SK-N-SH (cell line): ENCODE measurements around the gene ZNF648. TPM values are rescaled to one million over a fixed set of nuclear protein-coding genes. Genes with fewer than 3 reads are reported as not detected.

Experiments
- CTCF ChIA-PET: fragments of 300-600, 350-600 bp; formaldehyde crosslinking; extraction: SDS; loops from one replicate; lab custom pipeline; 2021; lab: Yijun Ruan, JAX
- POLR2A ChIA-PET: fragments of 350-600 bp; sonication (Branson Sonifier 250); formaldehyde crosslinking; extraction: SDS; loops from one replicate; lab custom pipeline; 2020; ENCODE audit warnings: antibody characterized with exemption, inconsistent platforms; lab: Yijun Ruan, JAX
- DNase-seq: peaks from one replicate; pipeline ENCODE4 v3.0.0; 2012
- H2AFZ ChIP-seq: fragments of 200-600 bp; sonication (generic); 2 replicates; pipeline ENCODE4 v1.8.1; 2016; ENCODE audit warnings: antibody characterized with exemption, mild to moderate bottlenecking, low read depth
- H3F3A ChIP-seq: fragments of 200-600 bp; sonication (generic); replicated peaks from 2 replicates; pipeline ENCODE3; 2016; ENCODE audit warnings: antibody characterized with exemption, mild to moderate bottlenecking; ENCODE audit not compliant: insufficient read depth
- H3K27ac ChIP-seq, 2 experiments: fragments of 200-500 bp in 1 of 2; fragments of 200-600 bp in 1 of 2; sonication (Bioruptor generic) in 1 of 2; sonication (generic), shearing (Covaris generic) in 1 of 2; 2 replicates each; pipeline versions ENCODE4 v1.5.1 to v1.6.1; 2014 to 2016; ENCODE audit warnings: low read depth in 2 of 2, inconsistent platforms in 1 of 2, low read length in 1 of 2, mild to moderate bottlenecking in 1 of 2, mixed read lengths in 1 of 2
- H3K27me3 ChIP-seq: fragments of 200-600 bp; sonication (generic), shearing (Covaris generic); 2 replicates; pipeline ENCODE4 v1.6.1; 2016; ENCODE audit warnings: mixed run types; ENCODE audit not compliant: insufficient read depth
- H3K36me3 ChIP-seq, 2 experiments: fragments of 200-500 bp in 1 of 2; fragments of 200-600 bp in 1 of 2; sonication (Bioruptor generic) in 1 of 2; sonication (generic) in 1 of 2; replicated peaks in 1 of 2; 2 replicates each; pipeline versions ENCODE3 to v1.5.1; 2014 to 2016; ENCODE audit warnings: low read length in 1 of 2, mild to moderate bottlenecking in 1 of 2; ENCODE audit not compliant: insufficient read depth in 2 of 2, control insufficient read depth in 1 of 2
- H3K4me1 ChIP-seq, 2 experiments: fragments of 200-500 bp in 1 of 2; fragments of 200-600 bp in 1 of 2; sonication (Bioruptor generic) in 1 of 2; sonication (generic), shearing (Covaris generic) in 1 of 2; 2 replicates each; pipeline versions ENCODE4 v1.5.1 to v1.6.1; 2014 to 2016; ENCODE audit warnings: low read depth in 1 of 2, low read length in 1 of 2, mixed run types in 1 of 2; ENCODE audit not compliant: insufficient read depth in 2 of 2, control insufficient read depth in 1 of 2
- H3K4me2 ChIP-seq: fragments of 200-600 bp; sonication (generic), shearing (Covaris generic); 2 replicates; pipeline ENCODE4 v1.6.1; 2017; ENCODE audit warnings: mixed run types
- H3K4me3 ChIP-seq, 2 experiments: fragments of 200-500 bp in 1 of 2; fragments of 200-600 bp in 1 of 2; sonication (Bioruptor generic) in 1 of 2; sonication (generic), shearing (Covaris generic) in 1 of 2; 2 replicates each; pipeline versions ENCODE4 v1.5.1 to v1.8.1; 2014 to 2016; ENCODE audit warnings: low read depth in 2 of 2, inconsistent platforms in 1 of 2, low read length in 1 of 2, mild to moderate bottlenecking in 1 of 2, mixed read lengths in 1 of 2, moderate library complexity in 1 of 2
- H3K79me2 ChIP-seq: fragments of 200-600 bp; sonication (generic); 2 replicates; pipeline ENCODE4 v1.8.1; 2017; ENCODE audit warnings: mild to moderate bottlenecking; ENCODE audit not compliant: insufficient read depth
- H3K9ac ChIP-seq: fragments of 200-600 bp; sonication (generic); 2 replicates; pipeline ENCODE4 v1.6.1; 2017; ENCODE audit warnings: mixed run types
- H3K9me2 ChIP-seq: fragments of 200-600 bp; sonication (generic); 2 replicates; pipeline ENCODE4 v1.6.1; 2017; ENCODE audit warnings: mixed run types
- H3K9me3 ChIP-seq: fragments of 200-600 bp; sonication (generic); 2 replicates; pipeline ENCODE4 v1.6.1; 2017; ENCODE audit warnings: mixed run types, mild to moderate bottlenecking, moderate library complexity
- H4K20me1 ChIP-seq: fragments of 200-600 bp; sonication (generic); 2 replicates; pipeline ENCODE4 v1.6.1; 2017; ENCODE audit warnings: mild to moderate bottlenecking, mixed run types; ENCODE audit not compliant: insufficient read depth
- CHD2 ChIP-seq: fragments of 150-350 bp; IDR thresholded peaks from 2 replicates; pipeline ENCODE4 v1.6.1; 2018; ENCODE audit warnings: low read length; ENCODE audit not compliant: partially characterized antibody
- ELF1 ChIP-seq: IDR thresholded peaks from 2 replicates; pipeline ENCODE4 v1.4.0; 2012
- EP300 ChIP-seq, 2 experiments: IDR thresholded peaks; 2 replicates each; pipeline versions ENCODE4 v1.4.0 to v1.6.1; 2012; ENCODE audit warnings: borderline replicate concordance in 1 of 2, low read depth in 1 of 2, low read length in 1 of 2
- EZH2phosphoT487 ChIP-seq: fragments of 200-600 bp; sonication (generic); IDR thresholded peaks from 2 replicates; pipeline ENCODE4 v1.6.1; 2017; ENCODE audit warnings: low read depth, mixed run types, mild to moderate bottlenecking, antibody characterized with exemption, moderate library complexity, borderline replicate concordance
- FOXJ3 ChIP-seq: sonication (generic); formaldehyde crosslinking; IDR thresholded peaks from 2 replicates; pipeline ENCODE4 v1.5.1; 2020; ENCODE audit warnings: mild to moderate bottlenecking, missing genetic modification reagents
- FOXM1 ChIP-seq: IDR thresholded peaks from 2 replicates; pipeline ENCODE4 v1.4.0; 2012; ENCODE audit warnings: low read depth, mild to moderate bottlenecking
- GABPA ChIP-seq: IDR thresholded peaks from 2 replicates; pipeline ENCODE4 v1.4.0; 2012; ENCODE audit warnings: low read depth, mild to moderate bottlenecking
- GATA2 ChIP-seq: sonication (generic); formaldehyde crosslinking; IDR thresholded peaks from 2 replicates; pipeline ENCODE4 v1.5.0; 2020; ENCODE audit warnings: mild to moderate bottlenecking, missing genetic modification reagents
- JUND ChIP-seq: IDR thresholded peaks from 2 replicates; pipeline ENCODE4 v1.4.0; 2012
- MEF2A ChIP-seq: IDR thresholded peaks from 2 replicates; pipeline ENCODE4 v1.4.0; 2012; ENCODE audit warnings: low read depth, borderline replicate concordance
- MXI1 ChIP-seq: IDR thresholded peaks from 2 replicates; pipeline ENCODE4 v1.6.1; 2012; ENCODE audit warnings: mild to moderate bottlenecking, low read depth, low read length, improper control_type of control experiment
- NRF1 ChIP-seq: IDR thresholded peaks from 2 replicates; pipeline ENCODE4 v1.6.1; 2012; ENCODE audit warnings: low read depth, mild to moderate bottlenecking, low read length
- POLR2AphosphoS5 ChIP-seq: IDR thresholded peaks from 2 replicates; pipeline ENCODE4 v1.6.1; 2012; ENCODE audit warnings: low read depth, low read length
- TCF12 ChIP-seq: IDR thresholded peaks from 2 replicates; pipeline ENCODE4 v1.4.0; 2012
- TEAD4 ChIP-seq: IDR thresholded peaks from 2 replicates; pipeline ENCODE4 v1.4.0; 2012; ENCODE audit warnings: mild to moderate bottlenecking, borderline replicate concordance; ENCODE audit not compliant: insufficient read depth
- YY1 ChIP-seq: IDR thresholded peaks from 2 replicates; pipeline ENCODE4 v1.4.0; 2012; ENCODE audit warnings: low read depth, mild to moderate bottlenecking
- WGBS: methylation state at CpG from one replicate; pipeline ENCODE4 v1.1.6; 2017; ENCODE audit warnings: low lambda C conversion rate; 5-methylcytosine and 5-hydroxymethylcytosine counted together
- polyA plus RNA-seq, 3 experiments: library from polyadenylated mRNA; depleted of rRNA; stranded (reverse); fragments of >200 nt; gene quantifications; 2 replicates each; pipeline ENCODE4 v1.2.3, GENCODE V29; 2012
- TF ChIP-seq, protein P1 (sequence below): IDR thresholded peaks from 2 replicates; pipeline ENCODE4 v1.4.0; 2012; ENCODE audit warnings: low read depth
- TF ChIP-seq, protein P2 (sequence below): fragments of 200-600 bp; sonication (generic); IDR thresholded peaks from 2 replicates; pipeline ENCODE4 v1.6.1; 2017; ENCODE audit warnings: antibody characterized with exemption, mild to moderate bottlenecking, moderate library complexity
- TF ChIP-seq, protein P3 (sequence below): fragments of 150-350 bp; IDR thresholded peaks from 2 replicates; pipeline ENCODE4 v1.6.1; 2017; ENCODE audit warnings: antibody characterized with exemption, low read length, low read depth, borderline replicate concordance
- TF ChIP-seq, protein P4 (sequence below): IDR thresholded peaks from 2 replicates; pipeline ENCODE4 v1.6.1; 2012; ENCODE audit warnings: mild to moderate bottlenecking, low read depth, low read length, moderate library complexity

Gene ZNF648
- polyA plus RNA-seq, 1 of the 3 experiments (the other 2 are of a cell fraction): not detected

DNA sequence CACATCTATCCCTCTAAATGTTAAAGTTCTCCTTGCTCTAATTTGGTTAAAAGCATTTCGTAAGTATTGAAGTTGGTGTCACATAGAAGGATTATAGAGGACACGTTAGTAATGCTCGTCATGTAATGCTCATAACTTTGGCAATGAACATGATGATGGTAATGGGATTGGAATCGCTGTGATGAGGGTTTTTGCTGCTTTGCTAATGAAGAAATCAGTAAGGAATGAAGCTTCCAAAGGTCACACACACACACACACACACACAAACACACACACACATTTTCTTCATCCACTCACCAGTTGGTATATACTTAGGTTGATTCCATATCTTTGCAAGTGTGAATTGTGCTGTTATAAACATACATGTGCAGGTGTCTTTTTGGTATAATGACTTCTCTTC lies 36.8 kb upstream of the ZNF648 start:
- H3K9me3 ChIP-seq: no peaks in the 10 kb centered on the region
- H3K4me2 ChIP-seq: no peak overlapping the region
- H3K9ac ChIP-seq: no peak overlapping the region
- H2AFZ ChIP-seq: no peak overlapping the region
- no peaks in the 10 kb centered on the region for H3K4me1 ChIP-seq
- H3K9me2 ChIP-seq: no peaks in the 10 kb centered on the region
- CTCF ChIA-PET: no interaction called here
- H3F3A ChIP-seq: no peaks in the 10 kb centered on the region
- H3K27me3 ChIP-seq: no peaks in the 10 kb centered on the region
- no peak overlapping the region for H3K4me3 ChIP-seq
- TF ChIP-seq MEF2A: no peak
- no peak for TF ChIP-seq ELF1
- TF ChIP-seq FOXJ3 (CRISPR knock-in tag): no peak
- TF ChIP-seq GATA2 (CRISPR knock-in tag): no peak
- no peak for TF ChIP-seq TCF12
- TF ChIP-seq TEAD4: no peak
- TF ChIP-seq EZH2phosphoT487: no peak
- TF ChIP-seq, protein P1, sequence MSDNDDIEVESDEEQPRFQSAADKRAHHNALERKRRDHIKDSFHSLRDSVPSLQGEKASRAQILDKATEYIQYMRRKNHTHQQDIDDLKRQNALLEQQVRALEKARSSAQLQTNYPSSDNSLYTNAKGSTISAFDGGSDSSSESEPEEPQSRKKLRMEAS: no peak
- no peak for TF ChIP-seq FOXM1
- TF ChIP-seq EP300 (IDR thresholded peaks at IDR 0.05; ENCODE audit: borderline replicate concordance in 1 of 2, low read depth in 1 of 2, low read length in 1 of 2): no peak
- no peak for TF ChIP-seq YY1
- no peak for TF ChIP-seq JUND
- no peak for TF ChIP-seq NRF1
- TF ChIP-seq, protein P2, sequence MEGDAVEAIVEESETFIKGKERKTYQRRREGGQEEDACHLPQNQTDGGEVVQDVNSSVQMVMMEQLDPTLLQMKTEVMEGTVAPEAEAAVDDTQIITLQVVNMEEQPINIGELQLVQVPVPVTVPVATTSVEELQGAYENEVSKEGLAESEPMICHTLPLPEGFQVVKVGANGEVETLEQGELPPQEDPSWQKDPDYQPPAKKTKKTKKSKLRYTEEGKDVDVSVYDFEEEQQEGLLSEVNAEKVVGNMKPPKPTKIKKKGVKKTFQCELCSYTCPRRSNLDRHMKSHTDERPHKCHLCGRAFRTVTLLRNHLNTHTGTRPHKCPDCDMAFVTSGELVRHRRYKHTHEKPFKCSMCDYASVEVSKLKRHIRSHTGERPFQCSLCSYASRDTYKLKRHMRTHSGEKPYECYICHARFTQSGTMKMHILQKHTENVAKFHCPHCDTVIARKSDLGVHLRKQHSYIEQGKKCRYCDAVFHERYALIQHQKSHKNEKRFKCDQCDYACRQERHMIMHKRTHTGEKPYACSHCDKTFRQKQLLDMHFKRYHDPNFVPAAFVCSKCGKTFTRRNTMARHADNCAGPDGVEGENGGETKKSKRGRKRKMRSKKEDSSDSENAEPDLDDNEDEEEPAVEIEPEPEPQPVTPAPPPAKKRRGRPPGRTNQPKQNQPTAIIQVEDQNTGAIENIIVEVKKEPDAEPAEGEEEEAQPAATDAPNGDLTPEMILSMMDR: no peak
- TF ChIP-seq GABPA: no peak
- TF ChIP-seq, protein P3, sequence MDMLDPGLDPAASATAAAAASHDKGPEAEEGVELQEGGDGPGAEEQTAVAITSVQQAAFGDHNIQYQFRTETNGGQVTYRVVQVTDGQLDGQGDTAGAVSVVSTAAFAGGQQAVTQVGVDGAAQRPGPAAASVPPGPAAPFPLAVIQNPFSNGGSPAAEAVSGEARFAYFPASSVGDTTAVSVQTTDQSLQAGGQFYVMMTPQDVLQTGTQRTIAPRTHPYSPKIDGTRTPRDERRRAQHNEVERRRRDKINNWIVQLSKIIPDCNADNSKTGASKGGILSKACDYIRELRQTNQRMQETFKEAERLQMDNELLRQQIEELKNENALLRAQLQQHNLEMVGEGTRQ: no peak
- no peak for TF ChIP-seq POLR2AphosphoS5
- TF ChIP-seq MXI1: no peak
- TF ChIP-seq, protein P4, sequence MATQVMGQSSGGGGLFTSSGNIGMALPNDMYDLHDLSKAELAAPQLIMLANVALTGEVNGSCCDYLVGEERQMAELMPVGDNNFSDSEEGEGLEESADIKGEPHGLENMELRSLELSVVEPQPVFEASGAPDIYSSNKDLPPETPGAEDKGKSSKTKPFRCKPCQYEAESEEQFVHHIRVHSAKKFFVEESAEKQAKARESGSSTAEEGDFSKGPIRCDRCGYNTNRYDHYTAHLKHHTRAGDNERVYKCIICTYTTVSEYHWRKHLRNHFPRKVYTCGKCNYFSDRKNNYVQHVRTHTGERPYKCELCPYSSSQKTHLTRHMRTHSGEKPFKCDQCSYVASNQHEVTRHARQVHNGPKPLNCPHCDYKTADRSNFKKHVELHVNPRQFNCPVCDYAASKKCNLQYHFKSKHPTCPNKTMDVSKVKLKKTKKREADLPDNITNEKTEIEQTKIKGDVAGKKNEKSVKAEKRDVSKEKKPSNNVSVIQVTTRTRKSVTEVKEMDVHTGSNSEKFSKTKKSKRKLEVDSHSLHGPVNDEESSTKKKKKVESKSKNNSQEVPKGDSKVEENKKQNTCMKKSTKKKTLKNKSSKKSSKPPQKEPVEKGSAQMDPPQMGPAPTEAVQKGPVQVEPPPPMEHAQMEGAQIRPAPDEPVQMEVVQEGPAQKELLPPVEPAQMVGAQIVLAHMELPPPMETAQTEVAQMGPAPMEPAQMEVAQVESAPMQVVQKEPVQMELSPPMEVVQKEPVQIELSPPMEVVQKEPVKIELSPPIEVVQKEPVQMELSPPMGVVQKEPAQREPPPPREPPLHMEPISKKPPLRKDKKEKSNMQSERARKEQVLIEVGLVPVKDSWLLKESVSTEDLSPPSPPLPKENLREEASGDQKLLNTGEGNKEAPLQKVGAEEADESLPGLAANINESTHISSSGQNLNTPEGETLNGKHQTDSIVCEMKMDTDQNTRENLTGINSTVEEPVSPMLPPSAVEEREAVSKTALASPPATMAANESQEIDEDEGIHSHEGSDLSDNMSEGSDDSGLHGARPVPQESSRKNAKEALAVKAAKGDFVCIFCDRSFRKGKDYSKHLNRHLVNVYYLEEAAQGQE: no peak
- no peak for TF ChIP-seq CHD2
- no peak for DNase-seq
- no peaks in the 10 kb centered on the region for H3K36me3 ChIP-seq
- POLR2A ChIA-PET: no interaction called here
- H4K20me1 ChIP-seq: no peaks in the 10 kb centered on the region
- WGBS: 7% methylated on average over 4 of the region's 4 CpGs
- no peak overlapping the region for H3K27ac ChIP-seq
- no peaks in the 10 kb centered on the region for H3K79me2 ChIP-seq
